Lower leg skin (tissue), 3 donors: ENCODE results near the gene RNF213.

Experiments used
- CTCF ChIP-seq, 3 donors: fragments of 450-650 bp; IDR thresholded peaks; one replicate each; pipeline ENCODE4 v1.5.1; 2016; ENCODE audit warnings: antibody characterized with exemption in 3 of 3, mild to moderate bottlenecking in 3 of 3, moderate library complexity in 2 of 3
- POLR2A ChIP-seq, 2 donors: fragments of 450-650 bp; IDR thresholded peaks; one replicate each; pipeline ENCODE4 v1.6.1; 2016 to 2017; ENCODE audit warnings: antibody characterized with exemption in 2 of 2, mild to moderate bottlenecking in 1 of 2, moderate library complexity in 1 of 2

- TF ChIP-seq POLR2A (IDR thresholded peaks at IDR 0.05) (no peak), CTCF (IDR thresholded peaks at IDR 0.05) (no peak)
Measured at GRCh38 chr17:80389011-80389995, 128.7 kb downstream of the RNF213 start.
